AG08396 (cell line): Measurements from ENCODE around the gene HIPK1.

Experiments
- DNase-seq: peaks from one replicate; pipeline ENCODE4 v3.0.0; 2012; ENCODE audit warnings: low spot score, mixed read lengths

Gene HIPK1

DNA sequence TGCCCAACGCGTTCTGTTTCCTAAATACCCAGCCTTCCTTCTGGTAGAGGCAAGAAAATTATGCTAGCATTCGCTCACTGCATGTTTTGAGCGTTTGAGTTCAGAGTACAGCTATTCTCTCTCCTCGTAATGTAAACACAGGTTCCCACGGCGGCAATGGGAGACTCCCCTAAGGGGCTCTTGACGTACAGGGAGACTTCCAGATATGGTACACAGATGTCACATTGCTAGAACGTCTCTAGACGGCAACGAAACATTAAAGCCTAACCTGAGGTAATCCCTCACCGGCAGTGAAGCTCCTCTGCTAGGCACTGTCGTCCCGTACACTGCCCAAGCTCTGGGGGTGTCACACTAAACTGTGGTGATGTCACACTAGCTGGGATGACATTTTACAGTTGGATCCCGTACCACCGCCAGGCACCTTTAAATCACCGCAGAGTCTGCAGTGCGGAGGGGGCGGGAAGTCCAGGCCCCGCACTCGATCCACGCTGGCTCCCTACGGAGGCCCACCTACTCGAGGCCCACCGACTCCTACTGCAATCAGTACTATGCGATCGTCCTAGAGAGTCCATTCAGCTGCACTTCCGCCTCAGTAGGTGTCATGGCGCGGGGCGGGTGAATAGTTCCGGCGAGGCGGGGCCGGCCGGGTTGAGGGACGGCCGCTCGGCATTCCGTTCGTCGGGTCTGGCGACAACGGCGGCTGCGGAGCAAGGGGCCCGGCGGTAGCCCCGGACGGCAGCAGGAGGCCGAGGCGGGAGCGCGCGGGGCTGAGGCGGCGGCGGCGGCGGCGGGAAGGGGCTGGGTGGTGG, at the start of gene HIPK1:
Gene HIPK1 (plus strand): TSS at position 384 of the 809 bp plus-strand sequence.
- peak; percentile 90 for DNase-seq

DNA sequence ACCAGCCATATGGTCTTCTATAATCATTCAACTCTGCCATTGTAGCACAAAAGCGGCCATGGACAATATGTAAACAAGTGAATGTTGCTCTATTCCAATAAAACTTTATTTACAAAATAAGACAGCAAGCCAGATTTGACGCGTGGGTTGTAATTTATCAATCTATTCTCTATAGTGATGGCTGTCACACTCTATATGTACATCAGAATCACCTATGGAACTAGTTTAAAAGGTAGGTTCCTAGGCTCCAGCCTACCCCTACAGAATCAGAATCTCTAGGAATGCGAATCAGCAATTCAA, 49.4 kb upstream of the HIPK1 start:
- no peak for DNase-seq

DNA sequence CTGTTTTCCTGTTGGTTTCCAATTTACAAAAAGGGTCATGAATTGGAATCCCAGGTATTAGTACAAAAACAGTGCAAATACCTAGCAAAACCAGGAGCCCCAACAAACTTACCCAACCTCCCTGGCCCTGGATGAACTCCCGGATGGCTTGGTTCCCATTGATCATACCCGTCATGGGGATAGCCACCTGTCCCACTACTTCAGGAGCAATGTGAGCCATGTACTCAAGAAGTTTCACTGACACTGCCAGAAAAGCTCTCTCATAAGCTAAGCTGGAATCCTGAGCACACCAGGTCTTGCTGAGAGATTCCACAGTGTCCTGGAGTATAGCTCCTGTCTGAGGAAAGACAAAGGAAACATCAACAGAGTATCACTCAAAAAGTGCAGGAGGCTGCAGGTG, 47.5 kb upstream of the HIPK1 start:
- no peak for DNase-seq

DNA sequence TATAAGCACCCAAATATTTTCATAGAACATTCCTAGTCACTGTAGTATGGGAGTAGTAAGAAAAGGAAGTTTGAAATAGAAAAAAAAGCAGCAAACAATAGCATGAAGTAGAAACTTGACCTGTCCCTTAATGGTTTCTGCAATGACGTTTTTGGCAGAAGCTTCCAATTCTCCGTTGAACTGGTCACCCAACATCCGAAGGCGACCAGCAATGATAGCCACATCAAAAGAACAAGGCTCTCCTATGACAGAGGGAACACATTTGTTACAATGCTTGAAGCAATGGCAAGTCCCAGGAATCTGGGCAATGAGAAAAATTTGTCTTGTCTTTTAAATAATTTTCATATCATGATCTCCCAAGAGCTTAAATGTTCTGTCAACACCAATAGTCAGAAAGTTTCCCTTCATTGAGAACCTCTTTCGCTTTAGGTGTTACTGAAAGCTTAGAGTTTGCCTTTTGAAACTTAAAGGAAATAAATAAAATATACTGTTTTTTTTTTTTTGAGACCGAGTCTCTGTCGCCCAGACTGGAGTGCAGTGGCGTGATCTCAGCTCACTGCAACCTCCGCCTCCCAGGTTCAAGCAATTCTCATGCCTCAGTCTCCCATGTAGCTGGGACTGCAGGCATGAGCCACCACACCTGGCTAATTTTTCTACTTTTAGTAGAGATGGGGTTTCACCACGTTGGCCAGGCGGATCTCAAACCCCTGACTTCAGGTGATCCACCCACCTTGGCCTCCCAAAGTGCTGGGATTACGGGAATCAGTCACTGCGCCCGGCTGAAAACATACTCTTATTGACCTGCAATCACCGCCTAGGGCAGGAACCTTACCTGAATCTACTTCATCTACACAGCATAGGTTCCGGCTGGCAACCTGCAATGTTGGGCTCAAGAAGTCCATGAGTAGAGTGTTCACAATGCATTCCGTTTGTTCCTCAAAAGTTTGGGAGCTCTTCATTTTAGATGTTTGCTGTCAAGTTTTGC, 42.4 kb upstream of the HIPK1 start:
- no peak for DNase-seq

DNA sequence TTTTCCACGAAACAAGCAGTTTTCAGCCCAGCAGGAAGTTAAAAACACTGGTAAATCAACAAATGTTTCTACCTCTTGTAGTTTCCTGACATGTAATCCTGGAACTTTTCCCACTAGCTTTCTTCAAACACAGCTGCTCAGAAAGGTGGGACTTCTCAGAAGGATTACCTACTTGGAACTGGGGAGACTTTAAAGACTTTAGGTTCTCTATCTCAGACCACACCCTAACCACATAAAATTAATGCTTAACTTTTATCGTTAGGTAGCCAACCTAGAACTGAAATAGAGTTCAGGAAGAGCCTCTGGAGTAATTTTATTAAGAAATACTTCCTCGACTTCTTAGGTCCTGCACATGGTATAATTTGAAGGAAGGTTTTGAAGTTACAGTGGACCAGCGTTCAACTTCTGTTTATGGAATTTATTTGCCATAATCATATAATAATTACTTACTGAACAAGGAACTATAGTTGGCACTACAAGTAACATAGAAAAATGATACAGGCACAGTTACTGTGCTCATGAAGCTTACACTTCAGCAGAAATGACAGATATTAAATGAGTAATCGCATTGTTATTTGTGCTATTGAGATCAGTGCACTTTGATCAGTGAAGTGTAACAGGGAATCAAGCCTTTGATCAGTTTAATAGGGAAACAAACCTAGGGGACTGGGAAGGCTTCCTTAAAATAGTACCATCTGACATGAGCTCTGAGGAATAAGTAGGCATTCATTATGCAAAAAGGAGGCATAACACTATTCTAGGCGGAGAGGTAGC, 41.5 kb upstream of the HIPK1 start, which contains the start of gene BCL2L15:
Gene BCL2L15 (minus strand): TSS at position 180 of the 774 bp plus-strand sequence. CDS start 206 bp downstream, outside the sequence.
- no peak for DNase-seq

DNA sequence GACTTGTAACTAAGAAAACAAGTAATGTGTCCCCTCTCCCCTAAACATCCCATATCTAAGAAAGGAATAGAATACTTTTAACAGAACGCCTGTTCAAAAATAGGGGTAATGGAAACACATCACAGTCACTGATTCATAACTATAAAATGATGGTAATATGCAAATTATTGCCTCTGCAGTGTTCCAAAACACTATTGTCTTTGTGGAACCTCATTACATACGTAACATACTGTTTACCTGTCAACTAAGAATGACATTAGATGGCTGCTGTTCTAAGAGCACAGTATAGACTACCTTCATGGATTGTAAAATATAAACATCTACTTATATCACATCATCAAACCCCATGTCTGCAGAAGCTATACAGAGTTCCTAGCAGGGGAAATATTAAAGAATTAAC, 38.3 kb upstream of the HIPK1 start:
- no peak for DNase-seq

DNA sequence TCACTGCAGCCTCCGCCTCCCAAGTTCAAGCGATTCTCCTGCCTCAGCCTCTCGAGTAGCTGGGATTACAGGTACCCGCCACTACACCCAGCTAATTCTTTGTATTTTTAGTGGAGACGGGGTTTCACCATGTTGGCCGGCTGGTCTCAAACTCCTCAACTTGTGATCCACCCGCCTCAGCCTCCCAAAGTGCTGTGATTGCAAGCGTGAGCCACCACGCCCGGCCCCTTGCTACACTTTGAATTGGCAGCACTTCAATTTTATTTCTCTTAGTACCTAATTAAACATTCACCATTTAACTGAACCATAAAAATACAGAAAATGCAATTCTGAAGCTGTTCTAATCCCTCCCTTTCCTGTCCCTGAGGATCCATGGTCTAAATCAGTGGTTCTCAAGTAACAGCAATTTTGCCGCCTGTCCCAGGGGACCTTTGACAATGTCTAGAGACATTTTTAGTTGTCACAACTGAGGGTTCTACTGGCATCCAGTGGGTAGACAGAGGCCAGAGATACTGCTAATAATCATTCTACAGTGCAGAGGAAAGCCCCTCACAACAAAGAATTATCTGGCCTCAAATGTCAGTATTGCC, 37.4 kb upstream of the HIPK1 start:
- no peak for DNase-seq

DNA sequence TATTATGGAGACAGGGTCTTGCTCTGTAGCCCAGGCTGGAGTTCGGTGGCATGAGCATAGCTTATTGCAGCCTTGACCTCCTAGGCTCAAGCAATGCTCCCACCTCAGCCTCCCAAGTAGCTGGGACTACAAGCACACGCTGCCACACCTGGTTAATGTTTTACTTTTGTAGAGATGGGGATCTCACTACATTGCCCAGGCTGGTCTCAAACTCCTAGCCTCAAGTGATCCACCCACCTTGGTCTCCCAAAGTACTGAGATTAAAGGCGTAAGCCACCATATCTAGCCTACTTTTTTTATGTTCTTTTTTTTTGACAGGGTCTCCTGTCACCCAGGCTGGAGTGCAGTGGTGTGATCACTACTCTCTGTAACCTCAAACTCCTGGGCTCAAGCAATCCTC, 35.9 kb upstream of the HIPK1 start:
- no peak for DNase-seq

DNA sequence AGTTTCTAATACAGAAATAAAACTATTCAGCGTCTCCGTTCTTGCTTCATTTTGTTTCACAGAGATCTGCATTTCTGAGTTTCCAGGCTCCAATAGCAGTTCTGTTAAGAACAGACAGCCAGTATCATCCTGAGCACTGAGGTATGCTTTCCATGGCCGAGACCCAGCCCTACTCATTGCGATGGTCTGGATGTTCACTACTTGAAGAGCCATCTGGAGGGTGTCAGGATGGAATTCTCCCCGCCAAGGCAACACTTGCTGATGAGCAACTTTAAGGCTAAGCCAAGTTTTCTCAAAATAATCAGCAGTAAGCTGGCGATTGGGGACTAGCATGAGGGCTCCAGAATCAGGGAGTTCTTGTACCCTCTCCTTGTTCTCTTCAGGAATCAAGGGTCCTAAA, 34.0 kb upstream of the HIPK1 start:
- no peak for DNase-seq

DNA sequence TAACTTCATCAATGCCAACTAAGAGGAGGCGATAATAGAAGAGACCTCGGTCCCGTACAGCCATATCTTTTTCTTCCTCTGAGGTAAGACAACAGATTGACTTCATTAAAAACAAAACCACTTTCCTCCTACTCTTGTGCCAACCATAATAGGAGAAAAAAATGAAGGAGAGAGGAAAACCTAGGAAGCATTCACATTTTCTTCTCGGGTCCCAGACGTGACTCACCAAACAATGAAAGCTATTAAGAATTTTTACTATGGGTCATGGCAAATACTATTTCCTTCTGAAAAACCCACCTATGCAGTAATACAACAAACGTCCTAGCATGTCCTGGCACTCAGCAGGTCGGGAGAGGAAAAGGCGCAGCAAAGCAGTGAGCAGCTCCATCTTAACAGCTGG, 33.2 kb upstream of the HIPK1 start:
- DNase-seq = no peak

DNA sequence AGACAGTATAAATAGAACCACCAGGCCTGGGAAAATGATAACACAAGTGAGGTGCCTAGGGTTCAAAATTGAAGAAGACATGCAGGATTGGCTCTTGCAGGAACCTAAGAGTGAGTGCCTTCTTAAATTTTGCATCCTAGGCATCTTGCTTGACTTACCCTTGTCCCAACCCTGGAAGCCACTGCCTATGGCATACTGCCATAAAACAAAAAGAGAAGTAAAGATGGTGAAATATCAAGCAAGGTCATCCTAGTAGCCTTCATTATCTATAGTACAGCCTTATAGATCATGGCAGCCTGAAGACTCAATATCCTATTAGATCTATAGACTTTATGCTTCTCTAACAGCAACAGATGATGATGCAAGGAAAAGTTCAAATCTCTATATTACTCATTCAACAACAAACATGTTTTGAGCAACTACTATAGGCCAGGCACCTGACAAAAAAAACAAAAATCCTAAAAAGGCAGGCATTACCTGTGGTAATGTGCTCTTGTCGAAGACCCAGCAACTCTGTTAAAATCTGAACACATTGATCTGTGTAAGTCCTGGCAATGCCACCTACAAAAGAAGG, 30.8 kb upstream of the HIPK1 start:
- DNase-seq = no peak

DNA sequence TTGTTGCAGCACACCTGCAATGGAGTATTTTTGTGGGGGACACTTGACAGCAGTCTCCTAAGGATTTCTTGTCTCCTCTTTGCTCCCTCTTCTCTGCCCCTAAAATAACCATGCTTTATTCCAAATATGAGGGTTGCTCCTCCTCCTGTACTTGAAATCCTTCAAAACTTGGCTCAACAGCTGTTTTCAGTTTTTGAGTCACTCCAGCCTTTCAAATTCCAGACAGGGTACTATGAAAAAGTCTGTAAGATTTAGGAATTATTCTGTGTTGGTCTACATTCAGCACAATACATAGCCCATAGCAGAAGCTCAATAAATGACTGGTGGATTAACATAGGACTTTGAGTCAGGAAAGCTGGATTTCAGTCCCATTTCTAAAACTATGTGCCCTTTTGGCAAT, 30.0 kb upstream of the HIPK1 start:
- DNase-seq = peak; percentile 18

DNA sequence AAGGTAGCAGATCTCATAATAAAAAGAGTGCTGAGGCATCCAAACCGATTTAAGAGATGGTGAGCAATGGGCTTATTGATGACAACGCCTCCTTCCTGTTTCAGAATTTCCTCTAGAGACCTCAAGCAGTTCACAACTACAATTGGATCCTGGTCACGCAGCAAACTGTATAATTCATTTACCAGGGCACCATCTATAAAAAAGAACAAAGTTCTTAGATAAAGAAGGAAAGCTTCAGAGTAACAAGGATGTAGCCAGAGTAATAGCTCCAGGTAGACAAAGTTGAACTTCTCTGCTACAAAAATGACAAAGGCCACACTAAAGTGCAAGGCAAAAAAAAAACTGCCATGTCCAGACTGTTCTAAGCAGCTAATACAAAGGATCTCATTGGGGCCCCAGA, 27.9 kb upstream of the HIPK1 start:
- no peak for DNase-seq

DNA sequence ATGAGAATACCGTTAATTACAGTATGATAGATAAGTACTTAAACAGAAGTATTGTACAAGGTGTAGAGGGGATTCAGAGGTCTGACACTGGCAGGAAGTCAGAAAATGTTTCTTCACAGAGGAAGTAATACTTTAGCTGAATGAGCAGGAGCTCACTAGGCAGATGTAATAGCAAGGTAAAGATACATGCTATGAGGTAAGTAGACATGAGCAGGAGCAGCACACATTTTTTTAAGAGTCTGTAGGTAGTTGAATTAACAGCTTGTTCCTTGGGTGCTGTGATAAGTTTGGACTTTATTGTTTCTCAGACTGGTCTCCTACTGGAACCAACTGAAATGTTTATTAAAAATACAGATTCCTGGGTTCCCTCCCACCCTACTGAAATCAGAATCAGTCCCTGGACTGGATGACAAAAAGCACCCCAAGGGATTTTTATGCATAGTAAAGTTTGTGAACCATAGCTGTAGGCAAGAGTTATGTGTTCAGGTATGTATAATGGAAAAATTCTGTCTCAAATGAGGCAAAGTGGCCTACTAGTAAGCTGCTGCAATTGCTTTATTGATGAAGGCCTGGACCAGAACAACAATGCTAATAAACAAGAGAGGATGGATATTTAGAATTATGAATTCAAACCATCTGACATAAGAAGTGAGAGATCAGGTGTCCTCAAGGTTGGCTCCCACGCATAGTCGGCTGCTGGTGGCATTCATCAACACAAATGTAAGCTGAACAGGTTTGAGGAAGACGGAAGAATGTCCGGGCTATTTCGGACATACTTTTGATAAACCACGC, 25.4 kb upstream of the HIPK1 start:
- no peak for DNase-seq

DNA sequence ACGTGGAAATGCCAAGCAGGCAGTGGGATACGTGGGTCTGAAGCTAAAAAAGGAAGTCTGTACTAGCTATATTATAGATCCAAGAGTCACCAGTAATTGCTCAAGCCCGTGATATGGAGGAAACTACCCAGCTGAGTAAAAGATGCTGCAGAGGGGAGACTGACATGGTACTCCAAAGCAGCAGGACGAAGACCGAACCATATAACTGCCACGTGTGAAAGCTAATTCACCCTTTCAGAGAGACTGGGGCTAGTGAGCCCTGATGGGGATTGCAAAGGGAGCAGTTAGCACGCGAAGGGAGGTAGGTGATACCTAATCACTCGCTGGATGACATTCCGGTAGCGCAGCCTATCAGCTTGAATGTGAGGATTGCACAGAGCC, 24.8 kb upstream of the HIPK1 start:
- no peak for DNase-seq

DNA sequence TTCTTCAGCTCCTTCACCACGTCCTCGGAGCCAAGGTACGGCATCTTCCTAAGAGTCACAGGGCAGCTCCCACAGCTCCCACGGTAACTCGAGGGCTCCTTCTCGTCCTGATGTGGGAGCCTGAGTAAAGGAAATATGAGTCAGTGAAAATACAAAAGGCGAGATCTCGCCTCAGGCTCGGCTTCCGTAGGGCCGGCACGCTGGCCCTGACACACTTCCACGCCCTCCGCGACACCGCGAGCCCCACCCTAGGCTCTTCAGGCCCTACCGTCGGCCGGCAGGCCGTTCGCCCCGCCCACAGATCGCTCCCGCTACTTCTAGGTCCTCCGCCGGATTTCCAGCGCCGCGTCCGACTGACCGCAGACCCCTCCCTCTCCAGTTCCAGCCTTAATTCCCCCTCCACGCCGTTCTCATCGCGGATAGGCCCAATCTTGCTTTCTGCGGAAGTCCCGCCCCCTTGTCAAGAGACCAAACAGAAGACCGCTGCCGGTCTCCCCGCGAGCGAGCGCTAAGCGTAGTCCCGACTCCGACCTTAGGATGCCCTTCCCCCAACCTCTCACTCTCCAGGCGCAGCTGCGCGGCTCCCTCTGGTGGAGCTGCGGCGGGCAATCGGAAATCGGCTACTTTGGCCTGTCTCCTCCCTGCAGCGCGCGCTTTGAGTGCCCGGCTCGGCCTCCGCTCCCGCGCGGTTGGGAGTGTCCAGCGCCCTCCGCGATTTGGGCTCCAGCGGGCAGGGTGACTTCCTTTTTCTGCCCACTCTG, 24.3 kb upstream of the HIPK1 start, which contains the start of the genes AP4B1 and DCLRE1B:
Gene AP4B1 (minus strand): TSS at position 126 of the 761 bp plus-strand sequence. CDS start 82 bp downstream, at position 44.
Gene DCLRE1B (plus strand): TSS at position 653 of the 761 bp plus-strand sequence. CDS start 261 bp downstream, outside the sequence.
- peak; percentile 96 for DNase-seq

DNA sequence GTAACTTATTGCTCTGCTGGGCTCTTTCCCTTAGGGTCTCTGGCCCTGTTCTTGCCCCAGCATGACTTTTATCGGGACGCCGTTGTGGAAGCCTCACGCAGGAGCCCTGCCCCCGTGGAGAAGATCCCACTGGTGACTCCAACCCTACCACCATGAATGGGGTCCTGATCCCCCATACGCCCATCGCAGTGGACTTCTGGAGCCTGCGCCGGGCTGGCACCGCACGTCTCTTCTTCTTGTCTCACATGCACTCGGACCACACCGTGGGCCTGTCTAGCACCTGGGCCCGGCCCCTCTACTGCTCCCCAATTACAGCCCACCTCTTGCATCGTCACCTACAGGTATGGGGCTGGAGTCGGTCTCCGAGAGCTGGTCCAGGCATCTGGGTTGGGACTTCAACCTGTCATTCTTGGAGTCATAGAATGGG, 23.7 kb upstream of the HIPK1 start:
- DNase-seq = no peak

DNA sequence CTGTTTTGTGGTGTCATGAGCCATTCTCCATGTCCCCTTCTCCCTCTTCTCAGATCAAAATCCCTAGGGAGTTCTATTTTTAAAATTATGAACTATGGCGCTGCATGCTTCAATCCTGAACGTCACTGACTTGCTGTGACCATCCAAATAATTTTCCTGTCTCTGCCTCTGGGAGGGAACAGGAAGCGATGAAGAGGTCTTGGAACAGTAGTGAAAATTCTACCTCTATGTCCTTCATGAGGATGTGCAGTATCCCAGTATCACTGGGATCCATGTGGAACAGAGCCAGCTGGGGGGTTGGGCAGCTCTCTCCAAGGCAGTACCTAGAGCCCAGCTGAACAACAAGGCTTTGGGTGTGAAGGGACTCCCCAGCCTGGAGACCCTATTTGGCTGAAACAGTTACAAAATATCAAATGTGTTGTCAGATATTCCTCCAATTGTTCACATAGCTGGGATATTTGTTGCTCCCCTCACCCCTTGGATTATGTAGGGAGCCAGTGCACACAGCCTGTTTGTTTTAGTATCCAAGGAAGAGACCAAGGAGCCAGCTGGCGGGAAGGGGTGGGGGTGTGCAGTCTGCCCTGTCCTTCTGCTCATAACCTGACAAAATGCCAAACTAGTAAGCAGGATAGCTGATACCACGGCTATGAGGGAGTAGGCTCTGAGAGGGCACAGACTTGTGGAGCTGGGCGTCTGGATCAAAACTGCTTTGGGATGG, 16.4 kb upstream of the HIPK1 start:
- DNase-seq = peak; percentile 68

DNA sequence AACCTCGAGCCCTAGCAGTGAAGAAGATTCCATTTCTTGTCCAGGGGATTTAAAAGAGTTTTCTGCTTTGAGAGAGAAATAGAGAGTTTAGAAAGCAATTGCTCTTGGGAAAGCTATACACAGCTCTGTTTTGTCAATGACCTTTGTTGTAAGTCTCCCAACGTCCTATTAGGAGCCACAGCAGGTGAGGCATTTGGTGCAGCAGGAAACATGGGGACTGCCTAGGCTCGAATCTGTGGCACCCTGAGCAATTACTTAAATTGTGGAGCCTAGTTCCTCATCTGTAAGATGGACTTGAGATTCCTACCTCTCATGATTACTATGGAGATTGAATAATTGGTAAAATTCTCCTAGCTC, 15.8 kb upstream of the HIPK1 start:
- no peak for DNase-seq
